Ovary (tissue), 9 donors: ENCODE data around the gene DHODH. TPM values are rescaled to one million over a fixed set of nuclear protein-coding genes. Genes with fewer than 3 reads are reported as not detected.
"Not testable (repeated sequence)": the region's sequence is repeated elsewhere in the genome, so short reads cannot be mapped to it uniquely, and the experiment has no call there.

ENCODE experiments used
- DNase-seq, 5 donors: peaks; one replicate each; pipeline ENCODE4 v3.0.0-alpha.2; 2019 to 2020
- H3K27ac ChIP-seq, 2 donors: fragments of 200-600 bp; one replicate each; pipeline versions ENCODE4 v1.5.1 to v1.8.0; 2019 to 2022
- H3K27me3 ChIP-seq: fragments of 200-600 bp; one replicate; pipeline ENCODE4 v1.8.0; 2022
- H3K36me3 ChIP-seq: fragments of 200-600 bp; sonication (generic); one replicate; pipeline ENCODE4 v1.5.1; 2019
- H3K4me1 ChIP-seq: one replicate; pipeline ENCODE4 v1.8.1; 2013; ENCODE audit warnings: mild to moderate bottlenecking, moderate library complexity; ENCODE audit not compliant: insufficient read depth
- H3K4me3 ChIP-seq: fragments of 200-600 bp; sonication (generic); one replicate; pipeline ENCODE4 v1.5.1; 2017
- H3K9me3 ChIP-seq, 2 donors: fragments of 200-600 bp in 1 of 2; sonication (generic) in 1 of 2; one replicate each; pipeline versions ENCODE4 v1.5.1 to v1.8.1; 2013 to 2019; ENCODE audit warnings: mild to moderate bottlenecking in 1 of 2, moderate library complexity in 1 of 2
- CTCF ChIP-seq, 3 donors: fragments of 450-650 bp in 2 of 3; fragments of 200-600 bp in 1 of 3; IDR thresholded peaks; one replicate each; pipeline versions ENCODE4 v1.5.1 to v1.8.0; 2016 to 2022; ENCODE audit warnings: antibody characterized with exemption in 3 of 3, mild to moderate bottlenecking in 1 of 3
- EP300 ChIP-seq: sonication (generic); formaldehyde crosslinking; IDR thresholded peaks from one replicate; pipeline ENCODE4 v1.6.1; 2017; ENCODE audit warnings: antibody characterized with exemption
- POLR2A ChIP-seq: fragments of 450-650 bp; IDR thresholded peaks from one replicate; pipeline ENCODE4 v1.6.1; 2017; ENCODE audit warnings: antibody characterized with exemption, mild to moderate bottlenecking, moderate library complexity
- WGBS, 3 donors: extraction: QIAGEN DNeasy Blood & Tissue Kit in 1 of 3; methylation state at CpG; one replicate each; pipeline versions ENCODE4 v1.1.5 to v1.1.7; 2013 to 2017; 5-methylcytosine and 5-hydroxymethylcytosine counted together
- intact Hi-C, 4 donors: fragments of 100-400 bp; cut with DNase I; formaldehyde crosslinking; loops; one replicate each; pipeline versions ENCODE4 v1.11.0 to v1.15.1; 2022 to 2023
- polyA plus RNA-seq, 2 donors: library from polyadenylated mRNA; stranded (reverse); fragments of 200-250 nt in 1 of 2; fragments of 350-450 nt in 1 of 2; fragmentation: Illumina TruSeq in 1 of 2; extraction: RNeasy Lipid Tissue Mini Kit (QIAGEN cat#74804) in 1 of 2; gene quantifications; one replicate each; pipeline ENCODE4 v1.2.3, GENCODE V29; 2013 to 2014
- total RNA-seq, 7 donors: library from RNA; depleted of rRNA in 2 of 7; stranded (reverse); fragments of >200 nt in 2 of 7; fragmentation: NEBNext Ultra II Directional in 3 of 7; extraction: Animal tissue kit (Norgen Biotek cat#: 25700) in 3 of 7; gene quantifications; one replicate each; pipeline versions ENCODE4 v1.1.0 to v1.2.4, GENCODE V29; 2016 to 2023
- donor health status: DM: no; HTN: no; CAD: no; lungs with moderate emphysema.
- donor health status: DM: no; HTN: no; CAD: no.
- donor health status: Bipolar disorder and iron deficiency.
- donor health status: DM: yes; HTN: yes; CAD: no.
- donor health status: DM: no; HTN: no; CAD: no.
- donor health status: DM: yes; HTN: yes; CAD: no.

Gene DHODH
- total and polyA plus RNA-seq, 9 donors, result 3.2 to 13.0 (median 9.4) TPM

- H3K4me1 ChIP-seq, result no peaks in the 10 kb centered on the region
- no peak for DNase-seq
- no peak overlapping the region for H3K4me3 ChIP-seq
- no peaks in the 10 kb centered on the region for H3K36me3 ChIP-seq
- no peaks in the 10 kb centered on the region for H3K27me3 ChIP-seq
- 86 to 92% (median 90%) methylated on average over 2 of the region's 2 CpGs for WGBS, 3 donors
- intact Hi-C loops, result no loop called here
- no peak overlapping the region for H3K27ac ChIP-seq
- H3K9me3 ChIP-seq, result no peaks in the 10 kb centered on the region
- TF ChIP-seq POLR2A (no peak), EP300 (no peak), CTCF (IDR thresholded peaks at IDR 0.05) (no peak)
Observed at GRCh38 chr16:72051818-72052217, 43.3 kb downstream of the DHODH start.

GRCh38 chr16:72054254-72054847 lies 45.8 kb downstream of the DHODH start, which contains the start of gene HP:
Gene HP, plus strand, starts transcription at chr16:72054505. Its CDS starts 148 bp downstream, at chr16:72054653.
- intact Hi-C loops, H3K36me3 ChIP-seq, H3K4me1 ChIP-seq, H3K4me3 ChIP-seq, DNase-seq, H3K9me3 ChIP-seq, H3K27me3 ChIP-seq, H3K27ac ChIP-seq: not testable (repeated sequence)
- 82 to 87% (median 84%) methylated on average over 5 of the region's 5 CpGs for WGBS, 3 donors

GRCh38 chr16:72055911-72056310 lies 47.4 kb downstream of the DHODH start:
- no peaks in the 10 kb centered on the region for H3K9me3 ChIP-seq
- H3K27me3 ChIP-seq, result no peaks in the 10 kb centered on the region
- TF ChIP-seq POLR2A, result no peak
- no peak for TF ChIP-seq EP300
- TF ChIP-seq CTCF (IDR thresholded peaks at IDR 0.05), result no peak
- H3K4me3 ChIP-seq, result no peak overlapping the region
- intact Hi-C loops, result no loop called here
- no peaks in the 10 kb centered on the region for H3K36me3 ChIP-seq
- 76 to 79% (median 77%) methylated on average over 4 of the region's 4 CpGs for WGBS, 3 donors
- H3K4me1 ChIP-seq, result no peaks in the 10 kb centered on the region
- no peak for DNase-seq
- H3K27ac ChIP-seq, result no peak overlapping the region

GRCh38 chr16:72057313-72057712 lies 48.8 kb downstream of the DHODH start:
- intact Hi-C loops, result not testable (repeated sequence)
- WGBS, 3 donors, result 27 to 40% (median 31%) methylated on average over 1 to 2 of the region's 6 CpGs

GRCh38 chr16:72059060-72059459 lies 50.5 kb downstream of the DHODH start:
- WGBS, 3 donors, result 76 to 83% (median 77%) methylated on average over 7 of the region's 7 CpGs
- not testable (repeated sequence) for H3K27ac ChIP-seq, H3K4me1 ChIP-seq

More at GRCh38 chr16:72057313-72057712, 48.8 kb downstream of the DHODH start:
- not testable (repeated sequence) for H3K4me1 ChIP-seq, H3K9me3 ChIP-seq, DNase-seq, H3K27ac ChIP-seq, H3K36me3 ChIP-seq, H3K27me3 ChIP-seq, H3K4me3 ChIP-seq

GRCh38 chr16:72060405-72060804 lies 51.9 kb downstream of the DHODH start:
- TF ChIP-seq CTCF (IDR thresholded peaks at IDR 0.05) (no peak), EP300 (no peak), POLR2A (no peak)
- WGBS, 3 donors, result 83 to 90% (median 89%) methylated on average over 9 of the region's 9 CpGs

More at GRCh38 chr16:72059060-72059459, 50.5 kb downstream of the DHODH start:
- H3K27me3 ChIP-seq, DNase-seq, H3K4me3 ChIP-seq, intact Hi-C loops, H3K9me3 ChIP-seq, H3K36me3 ChIP-seq: not testable (repeated sequence)

More at GRCh38 chr16:72060405-72060804, 51.9 kb downstream of the DHODH start:
- H3K4me3 ChIP-seq, result no peak overlapping the region
- H3K36me3 ChIP-seq, result no peaks in the 10 kb centered on the region
- H3K4me1 ChIP-seq, result no peaks in the 10 kb centered on the region
- H3K27me3 ChIP-seq, result no peaks in the 10 kb centered on the region
- no peaks in the 10 kb centered on the region for H3K9me3 ChIP-seq
- H3K27ac ChIP-seq, result no peak overlapping the region
- no peak for DNase-seq
- intact Hi-C loops, result no loop called here
